WTC11 (cell line): ENCODE results near the gene ZYG11B. TPM values are rescaled to one million over a fixed set of nuclear protein-coding genes. Genes with fewer than 3 reads are reported as not detected.

ENCODE experiments used
- ATAC-seq: fragments of 200-7000 bp; cut with Tn5 transposase; 2 replicates; pipeline ENCODE4 v1.10.0; 2021; ENCODE audit warnings: mild to moderate bottlenecking, moderate library complexity
- CTCF ChIA-PET: fragments of 300-600 bp; sonication (Branson Sonifier 250); formaldehyde crosslinking; loops from one replicate; lab custom pipeline; 2021; ENCODE audit warnings: antibody characterized with exemption; lab: Charles Lee
- POLR2A ChIA-PET: fragments of 350-600 bp; sonication (Branson Sonifier 250); formaldehyde crosslinking; loops from one replicate; lab custom pipeline; 2021; ENCODE audit warnings: antibody characterized with exemption; lab: Charles Lee
- DNase-seq: peaks from one replicate; pipeline ENCODE4 v3.0.0; 2021; ENCODE audit warnings: low spot score
- H3K27ac Mint-ChIP-seq: 2 replicates; pipeline ENCODE4 v1.8.0; 2021; ENCODE audit warnings: mixed read lengths
- H3K27me3 Mint-ChIP-seq: 2 replicates; pipeline ENCODE4 v1.8.0; 2021; ENCODE audit warnings: low read depth, mild to moderate bottlenecking, moderate library complexity, mixed read lengths
- H3K36me3 Mint-ChIP-seq: 2 replicates; pipeline ENCODE4 v1.8.0; 2021; ENCODE audit warnings: mixed read lengths
- H3K4me1 Mint-ChIP-seq: 2 replicates; pipeline ENCODE4 v1.8.0; 2022; ENCODE audit warnings: mixed read lengths
- H3K4me3 Mint-ChIP-seq: 2 replicates; pipeline ENCODE4 v1.8.0; 2021; ENCODE audit warnings: mild to moderate bottlenecking, moderate library complexity, mixed read lengths
- H3K9me3 Mint-ChIP-seq: 2 replicates; pipeline ENCODE4 v1.8.0; 2021; ENCODE audit warnings: mixed read lengths
- CBFB ChIP-seq: sonication (generic); formaldehyde crosslinking; IDR thresholded peaks from 2 replicates; pipeline ENCODE4 v1.8.1; 2022; ENCODE audit warnings: mild to moderate bottlenecking, low read depth, missing genetic modification reagents
- CREM ChIP-seq: sonication (generic); formaldehyde crosslinking; IDR thresholded peaks from 2 replicates; pipeline ENCODE4 v1.8.1; 2022; ENCODE audit warnings: mild to moderate bottlenecking, missing genetic modification reagents, moderate library complexity
- EMX1 ChIP-seq: fragments of 250-450 bp; sonication (Bioruptor Pico); IDR thresholded peaks from 2 replicates; pipeline ENCODE4 v1.8.0; 2021; ENCODE audit warnings: mild to moderate bottlenecking
- ERG ChIP-seq: fragments of 250-450 bp; sonication (Bioruptor Pico); IDR thresholded peaks from 2 replicates; pipeline ENCODE4 v1.8.0; 2021; ENCODE audit warnings: mild to moderate bottlenecking
- FOXP1 ChIP-seq: sonication (generic); formaldehyde crosslinking; IDR thresholded peaks from 2 replicates; pipeline ENCODE4 v1.8.0; 2022; ENCODE audit warnings: missing genetic modification reagents, mild to moderate bottlenecking, moderate library complexity, borderline replicate concordance
- GRHL2 ChIP-seq: fragments of 250-450 bp; sonication (Bioruptor Pico); IDR thresholded peaks from 2 replicates; pipeline ENCODE4 v1.8.0; 2022; ENCODE audit warnings: mild to moderate bottlenecking, moderate library complexity; ENCODE audit not compliant: insufficient replicate concordance, severe bottlenecking
- IRF2 ChIP-seq: sonication (generic); formaldehyde crosslinking; IDR thresholded peaks from 2 replicates; pipeline ENCODE4 v1.8.0; 2022; ENCODE audit warnings: low read depth, missing genetic modification reagents, borderline replicate concordance
- MAX ChIP-seq: sonication (generic); formaldehyde crosslinking; IDR thresholded peaks from 2 replicates; pipeline ENCODE4 v1.8.0; 2022; ENCODE audit warnings: mild to moderate bottlenecking, missing genetic modification reagents
- NFE2L1 ChIP-seq: sonication (generic); formaldehyde crosslinking; IDR thresholded peaks from 2 replicates; pipeline ENCODE4 v1.8.1; 2023; ENCODE audit warnings: missing genetic modification reagents
- NFYB ChIP-seq: sonication (generic); formaldehyde crosslinking; conservative IDR thresholded peaks from 2 replicates; pipeline ENCODE4 v1.8.0; 2022; ENCODE audit warnings: low read depth, missing genetic modification reagents
- SMAD3 ChIP-seq: sonication (generic); formaldehyde crosslinking; IDR thresholded peaks from 2 replicates; pipeline ENCODE4 v1.8.0; 2022; ENCODE audit warnings: missing genetic modification reagents, mild to moderate bottlenecking, borderline replicate concordance
- SP1 ChIP-seq: sonication (generic); formaldehyde crosslinking; conservative IDR thresholded peaks from 2 replicates; pipeline ENCODE4 v1.8.1; 2022; ENCODE audit warnings: missing genetic modification reagents
- STAT6 ChIP-seq: sonication (generic); formaldehyde crosslinking; conservative IDR thresholded peaks from 2 replicates; pipeline ENCODE4 v1.8.1; 2023; ENCODE audit warnings: mild to moderate bottlenecking, low read depth, missing genetic modification reagents, moderate library complexity
- TCF7 ChIP-seq: sonication (generic); formaldehyde crosslinking; IDR thresholded peaks from 2 replicates; pipeline ENCODE4 v1.8.0; 2022; ENCODE audit warnings: mild to moderate bottlenecking, low read depth, missing genetic modification reagents, moderate library complexity
- ZMAT4 ChIP-seq: fragments of 250-450 bp; sonication (Bioruptor Pico); IDR thresholded peaks from 2 replicates; pipeline ENCODE4 v1.9.0; 2021; ENCODE audit warnings: mild to moderate bottlenecking
- ZNF263 ChIP-seq: sonication (generic); formaldehyde crosslinking; IDR thresholded peaks from 2 replicates; pipeline ENCODE4 v1.8.1; 2022; ENCODE audit warnings: low read depth, mild to moderate bottlenecking, moderate library complexity, missing genetic modification reagents
- ZNF317 ChIP-seq: sonication (generic); formaldehyde crosslinking; IDR thresholded peaks from 2 replicates; pipeline ENCODE4 v1.8.1; 2023; ENCODE audit warnings: low read depth, mild to moderate bottlenecking, moderate library complexity, missing genetic modification reagents, borderline replicate concordance
- total RNA-seq: library from RNA; stranded (reverse); gene quantifications from 3 replicates; pipeline ENCODE4 v1.2.3, GENCODE V29; 2021
- TF ChIP-seq, protein P1 (sequence below): fragments of 250-450 bp; sonication (Bioruptor Pico); IDR thresholded peaks from 2 replicates; pipeline ENCODE4 v1.9.0; 2021; ENCODE audit warnings: mild to moderate bottlenecking
- TF ChIP-seq, protein P2 (sequence below): sonication (generic); formaldehyde crosslinking; IDR thresholded peaks from 2 replicates; pipeline ENCODE4 v1.8.1; 2023; ENCODE audit warnings: mild to moderate bottlenecking, moderate library complexity, missing genetic modification reagents

ZYG11B gene
- total RNA-seq, 1 experiment from 2014 or later: 19.2 TPM

DNA sequence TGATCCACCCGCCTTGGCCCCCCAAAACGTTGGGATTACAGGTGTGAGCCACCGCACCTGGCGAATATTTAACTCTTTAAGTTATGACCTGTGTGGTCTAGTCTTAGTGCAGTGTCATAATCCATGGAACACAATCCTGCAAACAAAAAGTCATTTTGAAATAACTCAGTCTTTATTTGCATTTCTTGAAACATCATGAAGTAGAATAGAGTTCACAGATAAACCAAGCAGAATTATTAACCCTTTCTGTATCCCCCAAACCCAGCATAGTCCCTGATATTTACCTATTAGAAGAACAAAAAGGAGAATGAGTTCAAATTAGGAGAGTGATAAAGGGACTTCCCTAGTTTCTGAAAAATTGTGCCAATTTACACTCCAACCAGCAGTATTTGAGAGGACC lies 19.9 kb downstream of the ZYG11B start:
- Mint-ChIP-seq H3K27ac (no peak overlapping the region), H3K4me3 (no peak overlapping the region), H3K4me1 (peaks cover 4% of the 10 kb centered on the region), H3K36me3 (peaks cover 12% of the 10 kb centered on the region), H3K27me3 (no peaks in the 10 kb centered on the region; the same call in 1 of the 2 replicates), H3K9me3 (peaks cover 11% of the 10 kb centered on the region)
- POLR2A ChIA-PET: interaction anchor here (0.6 kb wide), 1 partner anchor 30 kb away, joined by 3 read pairs; no protein-coding TSS in a partner anchor
- TF ChIP-seq FOXP1 (CRISPR knock-in tag) (no peak), IRF2 (CRISPR knock-in tag) (no peak), GRHL2 (CRISPR knock-in tag) (no peak), SP1 (CRISPR knock-in tag) (no peak), ERG (CRISPR knock-in tag) (no peak), EMX1 (CRISPR knock-in tag) (no peak), SMAD3 (no peak), ZNF263 (CRISPR knock-in tag) (no peak), ZMAT4 (no peak), MAX (CRISPR knock-in tag) (no peak), ZNF317 (CRISPR knock-in tag) (no peak), TCF7 (CRISPR knock-in tag) (no peak), CBFB (CRISPR knock-in tag) (no peak), CREM (CRISPR knock-in tag) (no peak), STAT6 (CRISPR knock-in tag) (no peak), NFYB (CRISPR knock-in tag) (no peak), NFE2L1 (CRISPR knock-in tag) (no peak)
- TF ChIP-seq, protein P1, sequence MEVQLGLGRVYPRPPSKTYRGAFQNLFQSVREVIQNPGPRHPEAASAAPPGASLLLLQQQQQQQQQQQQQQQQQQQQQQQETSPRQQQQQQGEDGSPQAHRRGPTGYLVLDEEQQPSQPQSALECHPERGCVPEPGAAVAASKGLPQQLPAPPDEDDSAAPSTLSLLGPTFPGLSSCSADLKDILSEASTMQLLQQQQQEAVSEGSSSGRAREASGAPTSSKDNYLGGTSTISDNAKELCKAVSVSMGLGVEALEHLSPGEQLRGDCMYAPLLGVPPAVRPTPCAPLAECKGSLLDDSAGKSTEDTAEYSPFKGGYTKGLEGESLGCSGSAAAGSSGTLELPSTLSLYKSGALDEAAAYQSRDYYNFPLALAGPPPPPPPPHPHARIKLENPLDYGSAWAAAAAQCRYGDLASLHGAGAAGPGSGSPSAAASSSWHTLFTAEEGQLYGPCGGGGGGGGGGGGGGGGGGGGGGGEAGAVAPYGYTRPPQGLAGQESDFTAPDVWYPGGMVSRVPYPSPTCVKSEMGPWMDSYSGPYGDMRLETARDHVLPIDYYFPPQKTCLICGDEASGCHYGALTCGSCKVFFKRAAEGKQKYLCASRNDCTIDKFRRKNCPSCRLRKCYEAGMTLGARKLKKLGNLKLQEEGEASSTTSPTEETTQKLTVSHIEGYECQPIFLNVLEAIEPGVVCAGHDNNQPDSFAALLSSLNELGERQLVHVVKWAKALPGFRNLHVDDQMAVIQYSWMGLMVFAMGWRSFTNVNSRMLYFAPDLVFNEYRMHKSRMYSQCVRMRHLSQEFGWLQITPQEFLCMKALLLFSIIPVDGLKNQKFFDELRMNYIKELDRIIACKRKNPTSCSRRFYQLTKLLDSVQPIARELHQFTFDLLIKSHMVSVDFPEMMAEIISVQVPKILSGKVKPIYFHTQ (CRISPR knock-in tag): no peak
- TF ChIP-seq, protein P2, sequence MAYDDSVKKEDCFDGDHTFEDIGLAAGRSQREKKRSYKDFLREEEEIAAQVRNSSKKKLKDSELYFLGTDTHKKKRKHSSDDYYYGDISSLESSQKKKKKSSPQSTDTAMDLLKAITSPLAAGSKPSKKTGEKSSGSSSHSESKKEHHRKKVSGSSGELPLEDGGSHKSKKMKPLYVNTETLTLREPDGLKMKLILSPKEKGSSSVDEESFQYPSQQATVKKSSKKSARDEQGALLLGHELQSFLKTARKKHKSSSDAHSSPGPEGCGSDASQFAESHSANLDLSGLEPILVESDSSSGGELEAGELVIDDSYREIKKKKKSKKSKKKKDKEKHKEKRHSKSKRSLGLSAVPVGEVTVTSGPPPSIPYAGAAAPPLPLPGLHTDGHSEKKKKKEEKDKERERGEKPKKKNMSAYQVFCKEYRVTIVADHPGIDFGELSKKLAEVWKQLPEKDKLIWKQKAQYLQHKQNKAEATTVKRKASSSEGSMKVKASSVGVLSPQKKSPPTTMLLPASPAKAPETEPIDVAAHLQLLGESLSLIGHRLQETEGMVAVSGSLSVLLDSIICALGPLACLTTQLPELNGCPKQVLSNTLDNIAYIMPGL (CRISPR knock-in tag): no peak
- no peak for ATAC-seq
- CTCF ChIA-PET: no interaction called here
- DNase-seq: no peak
